ENCODE data around the gene UCK1. TPM values are rescaled to one million over a fixed set of nuclear protein-coding genes. Genes with fewer than 3 reads are reported as not detected.
A peak's percentile ranks its signal among the peaks of the same experiment; 100 is the strongest.

Gene UCK1
- total RNA-seq, 1 donor from 2014 or later, result 26.9 TPM

- Mint-ChIP-seq H3K36me3 (ENCODE audit: low read depth) (peaks cover 53% of the 10 kb centered on the region), H3K4me3 (no peak overlapping the region), H3K9me3 (no peaks in the 10 kb centered on the region), H3K4me1 (ENCODE audit: low read depth) (peaks cover 4% of the 10 kb centered on the region), H3K27me3 (ENCODE audit: insufficient read depth) (no peaks in the 10 kb centered on the region), H3K27ac (no peak overlapping the region)
- DNase-seq (ENCODE audit: low spot score), result no peak
- intact Hi-C loops (cut with micrococcal nuclease), result no loop called here
Observed at GRCh38 chr9:131491001-131491710, 39.9 kb downstream of the UCK1 start.

- no peak overlapping the region for H3K4me3 Mint-ChIP-seq
- no peak for DNase-seq (ENCODE audit: low spot score)
- H3K27me3 Mint-ChIP-seq (ENCODE audit: insufficient read depth), result no peaks in the 10 kb centered on the region
- intact Hi-C loops (cut with micrococcal nuclease), result no loop called here
- no peaks in the 10 kb centered on the region for H3K9me3 Mint-ChIP-seq
- H3K36me3 Mint-ChIP-seq (ENCODE audit: low read depth), result peaks cover 50% of the 10 kb centered on the region
- peaks cover 4% of the 10 kb centered on the region for H3K4me1 Mint-ChIP-seq (ENCODE audit: low read depth)
- H3K27ac Mint-ChIP-seq, result no peak overlapping the region
Observed at GRCh38 chr9:131490514-131490913, 40.5 kb downstream of the UCK1 start.

- Mint-ChIP-seq H3K4me3 (no peak overlapping the region), H3K27me3 (ENCODE audit: insufficient read depth) (no peaks in the 10 kb centered on the region), H3K27ac (no peak overlapping the region), H3K4me1 (ENCODE audit: low read depth) (peaks cover 4% of the 10 kb centered on the region), H3K36me3 (ENCODE audit: low read depth) (peaks cover 40% of the 10 kb centered on the region), H3K9me3 (no peaks in the 10 kb centered on the region)
- intact Hi-C loops (cut with micrococcal nuclease), result no loop called here
- no peak for DNase-seq (ENCODE audit: low spot score)
Observed at GRCh38 chr9:131487621-131488031, 43.4 kb downstream of the UCK1 start.

- Mint-ChIP-seq H3K9me3 (no peaks in the 10 kb centered on the region), H3K4me1 (ENCODE audit: low read depth) (peaks cover 4% of the 10 kb centered on the region), H3K27me3 (ENCODE audit: insufficient read depth) (no peaks in the 10 kb centered on the region), H3K36me3 (ENCODE audit: low read depth) (peaks cover 38% of the 10 kb centered on the region), H3K27ac (no peak overlapping the region), H3K4me3 (no peak overlapping the region)
- intact Hi-C loops (cut with micrococcal nuclease), result no loop called here
- DNase-seq (ENCODE audit: low spot score), result no peak
Observed at GRCh38 chr9:131487001-131487400, 44.1 kb downstream of the UCK1 start.

GRCh38 chr9:131485728-131486422, 45.2 kb downstream of the UCK1 start:
- no peaks in the 10 kb centered on the region for H3K27me3 Mint-ChIP-seq (ENCODE audit: insufficient read depth)
- DNase-seq (ENCODE audit: low spot score), result no peak
- peak overlapping the region; percentile 15 for H3K27ac Mint-ChIP-seq
- no peaks in the 10 kb centered on the region for H3K9me3 Mint-ChIP-seq
- peaks cover 33% of the 10 kb centered on the region for H3K36me3 Mint-ChIP-seq (ENCODE audit: low read depth)
- intact Hi-C loops (cut with micrococcal nuclease), result no loop called here
- H3K4me1 Mint-ChIP-seq (ENCODE audit: low read depth), result peaks cover 4% of the 10 kb centered on the region
- H3K4me3 Mint-ChIP-seq, result no peak overlapping the region

- no peaks in the 10 kb centered on the region for H3K9me3 Mint-ChIP-seq
- H3K4me1 Mint-ChIP-seq (ENCODE audit: low read depth), result peaks cover 4% of the 10 kb centered on the region
- H3K36me3 Mint-ChIP-seq (ENCODE audit: low read depth), result peaks cover 31% of the 10 kb centered on the region
- no peak overlapping the region for H3K27ac Mint-ChIP-seq
- intact Hi-C loops (cut with micrococcal nuclease), result no loop called here
- H3K27me3 Mint-ChIP-seq (ENCODE audit: insufficient read depth), result no peaks in the 10 kb centered on the region
- H3K4me3 Mint-ChIP-seq, result no peak overlapping the region
- no peak for DNase-seq (ENCODE audit: low spot score)
Observed at GRCh38 chr9:131485206-131485605, 45.9 kb downstream of the UCK1 start.

GRCh38 chr9:131484560-131485185, 46.4 kb downstream of the UCK1 start:
- intact Hi-C loops (cut with micrococcal nuclease), result no loop called here

GRCh38 chr9:131484051-131484445, 47.0 kb downstream of the UCK1 start:
- H3K27me3 Mint-ChIP-seq (ENCODE audit: insufficient read depth), result no peaks in the 10 kb centered on the region
- no peaks in the 10 kb centered on the region for H3K4me1 Mint-ChIP-seq (ENCODE audit: low read depth)
- no peak for DNase-seq (ENCODE audit: low spot score)
- peaks cover 26% of the 10 kb centered on the region for H3K36me3 Mint-ChIP-seq (ENCODE audit: low read depth)
- no peak overlapping the region for H3K4me3 Mint-ChIP-seq
- intact Hi-C loops (cut with micrococcal nuclease), result no loop called here
- no peak overlapping the region for H3K27ac Mint-ChIP-seq
- H3K9me3 Mint-ChIP-seq, result no peaks in the 10 kb centered on the region

More at GRCh38 chr9:131484560-131485185, 46.4 kb downstream of the UCK1 start:
- H3K36me3 Mint-ChIP-seq (ENCODE audit: low read depth), result peaks cover 28% of the 10 kb centered on the region
- no peaks in the 10 kb centered on the region for H3K9me3 Mint-ChIP-seq
- peaks cover under 1% of the 10 kb centered on the region for H3K4me1 Mint-ChIP-seq (ENCODE audit: low read depth)
- H3K4me3 Mint-ChIP-seq, result no peak overlapping the region
- no peaks in the 10 kb centered on the region for H3K27me3 Mint-ChIP-seq (ENCODE audit: insufficient read depth)
- no peak for DNase-seq (ENCODE audit: low spot score)
- no peak overlapping the region for H3K27ac Mint-ChIP-seq

- no peak for DNase-seq (ENCODE audit: low spot score)
- no peaks in the 10 kb centered on the region for H3K27me3 Mint-ChIP-seq (ENCODE audit: insufficient read depth)
- H3K4me3 Mint-ChIP-seq, result no peak overlapping the region
- no peak overlapping the region for H3K27ac Mint-ChIP-seq
- no peaks in the 10 kb centered on the region for H3K9me3 Mint-ChIP-seq
- H3K36me3 Mint-ChIP-seq (ENCODE audit: low read depth), result peaks cover 27% of the 10 kb centered on the region
- intact Hi-C loops (cut with micrococcal nuclease), result no loop called here
- no peaks in the 10 kb centered on the region for H3K4me1 Mint-ChIP-seq (ENCODE audit: low read depth)
Observed at GRCh38 chr9:131483319-131484050, 47.6 kb downstream of the UCK1 start.

GRCh38 chr9:131482343-131483006, 48.6 kb downstream of the UCK1 start:
- DNase-seq (ENCODE audit: low spot score), result no peak
- no peaks in the 10 kb centered on the region for H3K27me3 Mint-ChIP-seq (ENCODE audit: insufficient read depth)
- intact Hi-C loops (cut with micrococcal nuclease), result no loop called here
- H3K27ac Mint-ChIP-seq, result no peak overlapping the region
- H3K36me3 Mint-ChIP-seq (ENCODE audit: low read depth), result peaks cover 29% of the 10 kb centered on the region
- H3K4me3 Mint-ChIP-seq, result no peak overlapping the region
- no peaks in the 10 kb centered on the region for H3K9me3 Mint-ChIP-seq
- no peaks in the 10 kb centered on the region for H3K4me1 Mint-ChIP-seq (ENCODE audit: low read depth)

- no peak for DNase-seq (ENCODE audit: low spot score)
- Mint-ChIP-seq H3K9me3 (no peaks in the 10 kb centered on the region), H3K27me3 (ENCODE audit: insufficient read depth) (no peaks in the 10 kb centered on the region), H3K27ac (no peak overlapping the region), H3K4me1 (ENCODE audit: low read depth) (no peaks in the 10 kb centered on the region), H3K36me3 (ENCODE audit: low read depth) (peaks cover 29% of the 10 kb centered on the region), H3K4me3 (no peak overlapping the region)
- intact Hi-C loops (cut with micrococcal nuclease), result no loop called here
Observed at GRCh38 chr9:131481441-131482342, 49.4 kb downstream of the UCK1 start.

GRCh38 chr9:131480258-131480657, 50.8 kb downstream of the UCK1 start:
- Mint-ChIP-seq H3K4me1 (ENCODE audit: low read depth) (no peaks in the 10 kb centered on the region), H3K36me3 (ENCODE audit: low read depth) (peaks cover 26% of the 10 kb centered on the region), H3K4me3 (no peak overlapping the region), H3K27ac (no peak overlapping the region), H3K9me3 (no peaks in the 10 kb centered on the region), H3K27me3 (ENCODE audit: insufficient read depth) (no peaks in the 10 kb centered on the region)
- intact Hi-C loops (cut with micrococcal nuclease), result no loop called here
- no peak for DNase-seq (ENCODE audit: low spot score)
